Lower leg skin (tissue), 3 donors: ENCODE measurements around the gene PXDN.

ENCODE experiments used
- POLR2A ChIP-seq, 2 donors: fragments of 450-650 bp; IDR thresholded peaks; one replicate each; pipeline ENCODE4 v1.6.1; 2016 to 2017; ENCODE audit warnings: antibody characterized with exemption in 2 of 2, mild to moderate bottlenecking in 1 of 2, moderate library complexity in 1 of 2
- TF ChIP-seq, protein P1 (sequence below), 3 donors: fragments of 450-650 bp; IDR thresholded peaks; one replicate each; pipeline ENCODE4 v1.5.1; 2016; ENCODE audit warnings: antibody characterized with exemption in 3 of 3, mild to moderate bottlenecking in 3 of 3, moderate library complexity in 2 of 3

DNA sequence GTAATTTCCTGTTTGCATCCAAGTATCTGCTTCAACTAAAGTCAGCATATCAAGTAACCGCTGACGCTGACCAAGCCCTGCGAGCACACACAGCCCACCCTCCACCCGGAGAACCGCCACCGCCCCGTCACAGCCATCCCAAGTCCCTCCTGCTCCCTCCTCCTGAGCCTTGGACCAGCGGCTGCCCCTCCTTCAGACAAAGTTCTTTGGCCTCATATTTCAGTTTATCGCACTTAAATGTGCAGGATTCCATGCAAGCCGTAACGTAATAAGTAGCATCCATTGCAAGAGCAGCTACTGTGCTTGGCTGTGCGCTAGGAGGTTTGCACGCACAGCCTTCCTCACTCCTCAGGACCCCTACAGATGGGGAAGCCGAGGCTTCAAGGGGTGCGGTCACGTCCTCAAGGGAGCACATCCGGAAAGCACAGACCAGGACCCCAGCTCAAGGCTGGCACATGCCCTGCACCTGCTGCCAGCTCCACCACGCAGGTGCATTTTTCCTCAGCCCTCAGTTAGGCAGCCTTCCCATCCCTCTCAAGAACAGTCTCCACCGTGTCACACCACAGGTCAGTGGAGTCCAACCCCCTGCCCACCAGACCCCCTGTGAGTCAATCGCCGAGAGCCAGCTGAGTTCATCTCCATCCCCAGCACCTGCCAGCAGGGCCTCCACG lies 17.1 kb downstream of the PXDN start:
- no peak for TF ChIP-seq POLR2A (IDR thresholded peaks at IDR 0.05)
- TF ChIP-seq, protein P1, sequence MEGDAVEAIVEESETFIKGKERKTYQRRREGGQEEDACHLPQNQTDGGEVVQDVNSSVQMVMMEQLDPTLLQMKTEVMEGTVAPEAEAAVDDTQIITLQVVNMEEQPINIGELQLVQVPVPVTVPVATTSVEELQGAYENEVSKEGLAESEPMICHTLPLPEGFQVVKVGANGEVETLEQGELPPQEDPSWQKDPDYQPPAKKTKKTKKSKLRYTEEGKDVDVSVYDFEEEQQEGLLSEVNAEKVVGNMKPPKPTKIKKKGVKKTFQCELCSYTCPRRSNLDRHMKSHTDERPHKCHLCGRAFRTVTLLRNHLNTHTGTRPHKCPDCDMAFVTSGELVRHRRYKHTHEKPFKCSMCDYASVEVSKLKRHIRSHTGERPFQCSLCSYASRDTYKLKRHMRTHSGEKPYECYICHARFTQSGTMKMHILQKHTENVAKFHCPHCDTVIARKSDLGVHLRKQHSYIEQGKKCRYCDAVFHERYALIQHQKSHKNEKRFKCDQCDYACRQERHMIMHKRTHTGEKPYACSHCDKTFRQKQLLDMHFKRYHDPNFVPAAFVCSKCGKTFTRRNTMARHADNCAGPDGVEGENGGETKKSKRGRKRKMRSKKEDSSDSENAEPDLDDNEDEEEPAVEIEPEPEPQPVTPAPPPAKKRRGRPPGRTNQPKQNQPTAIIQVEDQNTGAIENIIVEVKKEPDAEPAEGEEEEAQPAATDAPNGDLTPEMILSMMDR (IDR thresholded peaks at IDR 0.05), result no peak
